LNCAP (cell line): ENCODE measurements around the gene XPR1.

Experiments used
- CTCF ChIP-seq: fragments of 450-650 bp; IDR thresholded peaks from 2 replicates; pipeline ENCODE4 v1.5.1; 2017; ENCODE audit warnings: mild to moderate bottlenecking

The XPR1 gene

GRCh38 chr1:180640531-180640949 is 8.7 kb downstream of the XPR1 start:
- no peak for TF ChIP-seq CTCF

- no peak for TF ChIP-seq CTCF
Measured at GRCh38 chr1:180641662-180642061, 9.8 kb downstream of the XPR1 start.

- no peak for TF ChIP-seq CTCF
Measured at GRCh38 chr1:180642781-180643180, 11.0 kb downstream of the XPR1 start.

- TF ChIP-seq CTCF, result no peak
Measured at GRCh38 chr1:180643693-180644092, 11.9 kb downstream of the XPR1 start.

- TF ChIP-seq CTCF, result no peak
Measured at GRCh38 chr1:180644526-180645192, 12.8 kb downstream of the XPR1 start.

- no peak for TF ChIP-seq CTCF
Measured at GRCh38 chr1:180646093-180646492, 14.3 kb downstream of the XPR1 start.

- no peak for TF ChIP-seq CTCF
Measured at GRCh38 chr1:180646547-180646946, 14.7 kb downstream of the XPR1 start.

GRCh38 chr1:180652792-180653191 is 21.0 kb downstream of the XPR1 start:
- TF ChIP-seq CTCF, result no peak
